NCI-H526 (cell line): ENCODE data around the gene PPP6R3.
A peak's percentile ranks its signal among the peaks of the same experiment; 100 is the strongest.
"Not testable (repeated sequence)": the region's sequence is repeated elsewhere in the genome, so short reads cannot be mapped to it uniquely, and the experiment has no call there.

Experiments
- DNase-seq, 2 experiments: peaks; one replicate each; lab custom pipeline; 2025; lab: John Stamatoyannopoulos, UW

Gene PPP6R3

DNA sequence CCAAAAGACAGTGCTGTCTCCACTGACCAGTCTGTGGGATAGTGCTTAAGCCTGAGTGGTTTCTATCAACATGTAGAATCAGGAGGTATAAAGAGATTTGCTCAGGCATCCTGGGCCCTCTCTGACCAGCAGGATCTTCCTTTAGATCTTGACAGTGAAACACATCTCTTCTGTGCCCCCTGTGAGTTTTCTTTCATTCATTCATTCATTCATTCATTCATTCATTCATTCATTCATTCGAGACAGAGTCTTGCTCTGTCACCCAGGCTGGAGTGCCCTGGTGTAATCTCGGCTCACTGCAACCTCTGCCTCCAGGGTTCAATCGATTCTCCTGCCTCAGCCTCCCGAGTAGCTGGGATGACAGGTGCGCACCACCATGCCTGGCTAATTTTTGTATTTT lies 26.4 kb upstream of the PPP6R3 start:
- DNase-seq: not testable (repeated sequence)

GRCh38 chr11:68436162-68436888 lies 24.2 kb upstream of the PPP6R3 start:
- DNase-seq: no peak

GRCh38 chr11:68436985-68437926 lies 23.3 kb upstream of the PPP6R3 start:
- no peak for DNase-seq

DNA sequence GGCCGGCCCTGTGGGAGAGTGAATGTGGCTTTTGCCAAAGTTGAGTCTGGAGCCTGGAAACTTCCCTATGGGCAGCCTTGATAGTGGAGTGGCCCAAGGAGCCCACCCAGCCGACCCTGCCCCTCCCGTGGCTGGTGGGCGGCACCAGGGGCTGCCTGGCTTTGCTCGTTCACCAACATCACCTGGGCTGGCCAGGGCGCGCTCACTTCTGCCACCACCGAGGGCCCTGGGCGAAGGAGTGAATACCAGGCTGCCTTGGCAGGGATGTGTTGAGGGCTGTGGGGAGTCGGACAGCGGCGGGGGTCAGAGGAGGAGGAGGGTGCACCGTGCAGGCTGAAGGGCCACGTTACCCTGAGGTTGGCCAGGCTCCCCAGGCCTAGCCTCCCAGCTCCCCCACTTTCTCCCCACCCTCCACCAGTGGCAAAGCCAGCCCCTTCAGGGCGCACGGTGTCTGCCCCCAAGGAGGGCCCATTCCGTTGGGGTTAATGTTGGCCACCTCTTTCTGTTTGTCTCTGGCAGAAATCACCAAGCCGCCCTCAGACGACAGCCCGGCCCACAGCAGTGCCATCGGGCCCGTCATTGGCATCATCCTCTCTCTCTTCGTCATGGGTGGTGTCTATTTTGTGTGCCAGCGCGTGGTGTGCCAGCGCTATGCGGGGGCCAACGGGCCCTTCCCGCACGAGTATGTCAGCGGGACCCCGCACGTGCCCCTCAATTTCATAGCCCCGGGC lies 22.5 kb upstream of the PPP6R3 start:
- DNase-seq: no peak

DNA sequence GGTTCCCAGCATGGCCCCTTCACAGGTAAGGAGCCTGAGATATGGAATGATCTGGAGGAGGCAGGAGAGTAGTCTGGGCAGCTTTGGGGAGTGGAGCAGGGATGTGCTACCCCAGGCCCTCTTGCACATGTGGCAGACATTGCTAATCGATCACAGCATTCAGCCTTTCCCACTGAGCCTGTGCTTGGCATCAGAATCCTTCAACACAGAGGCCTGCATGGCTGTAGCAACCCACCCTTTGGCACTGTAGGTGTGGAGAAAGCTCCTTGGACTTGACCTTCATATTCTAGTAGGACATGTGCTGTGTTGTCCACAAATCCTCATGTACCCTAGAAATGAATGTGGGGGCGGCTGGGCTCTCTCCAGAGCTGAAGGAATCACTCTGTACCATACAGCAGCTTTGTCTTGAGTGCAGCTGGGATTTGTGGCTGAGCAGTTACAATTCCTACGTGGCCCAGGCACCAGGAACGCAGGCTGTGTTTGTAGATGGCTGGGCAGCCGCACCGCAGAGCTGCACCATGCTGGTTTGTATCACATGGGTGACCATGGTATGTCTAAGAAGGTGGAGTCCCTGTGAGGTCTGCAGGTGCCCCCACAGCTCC lies 21.8 kb upstream of the PPP6R3 start:
- DNase-seq: no peak

DNA sequence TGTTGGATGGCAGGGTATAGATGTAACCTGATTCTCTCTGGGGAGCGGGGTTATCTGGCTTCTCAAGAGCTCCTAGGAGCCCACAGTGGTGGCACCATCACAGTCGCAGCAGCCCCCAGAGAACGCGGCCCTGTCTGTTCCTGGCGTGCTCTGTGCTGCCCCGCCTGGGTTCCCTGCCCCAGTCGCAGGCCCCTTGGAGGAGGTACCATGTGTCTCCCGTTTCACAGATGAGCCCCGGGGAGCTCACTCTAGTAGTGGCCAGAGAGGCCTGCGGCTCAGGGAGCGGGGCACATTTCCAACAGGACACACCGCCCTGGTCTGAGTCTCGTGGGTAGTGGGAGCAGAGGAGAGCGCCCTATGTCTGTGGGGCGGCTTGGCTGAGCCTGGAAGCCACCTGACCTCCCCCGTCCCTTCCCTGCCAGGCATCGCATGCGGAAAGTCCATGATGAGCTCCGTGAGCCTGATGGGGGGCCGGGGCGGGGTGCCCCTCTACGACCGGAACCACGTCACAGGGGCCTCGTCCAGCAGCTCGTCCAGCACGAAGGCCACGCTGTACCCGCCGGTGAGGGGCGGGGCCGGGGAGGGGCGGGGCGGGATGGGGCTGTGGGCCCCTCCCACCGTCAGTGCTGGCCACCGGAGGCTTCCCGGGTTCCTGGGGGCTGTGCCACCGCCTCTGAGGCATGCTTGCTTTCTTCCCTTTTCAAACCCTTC lies 21.0 kb upstream of the PPP6R3 start:
- DNase-seq: no peak

GRCh38 chr11:68440224-68440623 lies 20.3 kb upstream of the PPP6R3 start:
- no peak for DNase-seq

DNA sequence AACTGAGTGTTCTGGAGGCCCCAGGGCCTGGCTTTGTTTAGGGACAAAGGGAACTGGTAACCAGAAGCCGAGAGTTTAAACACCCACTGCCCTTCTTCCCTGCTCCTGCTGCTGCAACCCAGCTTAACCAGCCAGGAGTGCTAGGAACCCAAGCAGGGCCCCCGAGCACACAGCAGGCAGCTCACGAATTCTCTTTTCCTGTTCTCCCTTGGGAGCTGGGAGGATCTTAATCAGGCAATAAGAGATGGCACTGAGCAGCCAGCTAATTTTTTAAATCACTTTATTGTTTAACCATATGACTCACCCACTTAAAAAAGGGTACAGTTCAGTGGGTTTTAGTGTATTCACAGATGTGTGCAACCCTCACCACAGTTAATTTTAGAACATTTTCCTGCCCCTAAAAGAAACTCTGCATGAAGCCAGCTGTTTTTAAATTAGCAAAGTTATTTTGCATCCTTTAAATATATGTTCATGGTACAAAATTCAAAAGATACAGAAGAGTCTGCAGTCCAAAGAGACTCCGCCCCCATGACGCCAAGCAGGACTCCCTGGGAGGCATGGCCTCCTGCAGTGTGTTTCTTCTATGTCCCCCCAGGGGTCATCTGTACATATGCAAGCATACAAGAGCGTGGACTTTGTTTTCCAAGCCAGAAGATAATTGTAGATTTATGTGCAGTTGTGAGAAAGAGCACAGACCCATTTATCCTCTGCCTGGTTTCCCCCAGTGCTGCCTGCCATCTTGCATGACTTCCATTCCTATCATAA lies 18.9 kb upstream of the PPP6R3 start:
- peak; percentile 19 to 22 for DNase-seq

DNA sequence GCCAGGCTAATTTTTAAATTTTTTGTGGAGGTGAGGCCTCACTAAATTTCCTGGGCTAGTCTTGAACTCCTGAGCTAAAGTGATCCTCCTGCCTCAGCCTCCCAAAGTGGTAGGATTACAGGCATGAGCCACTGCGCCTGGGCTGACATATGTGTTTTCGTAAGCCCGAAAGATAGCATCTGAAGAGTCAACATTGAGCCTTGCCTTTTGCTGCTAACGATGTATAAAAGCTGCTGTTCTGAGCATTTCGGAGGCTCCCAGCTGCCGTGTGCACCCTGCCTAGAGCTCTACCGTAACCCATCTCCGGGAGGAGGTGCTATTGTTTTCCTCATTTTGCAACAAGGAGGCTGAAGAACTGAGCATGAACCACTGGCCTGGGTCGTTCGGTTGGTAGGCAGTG lies 18.1 kb upstream of the PPP6R3 start:
- DNase-seq: no peak

DNA sequence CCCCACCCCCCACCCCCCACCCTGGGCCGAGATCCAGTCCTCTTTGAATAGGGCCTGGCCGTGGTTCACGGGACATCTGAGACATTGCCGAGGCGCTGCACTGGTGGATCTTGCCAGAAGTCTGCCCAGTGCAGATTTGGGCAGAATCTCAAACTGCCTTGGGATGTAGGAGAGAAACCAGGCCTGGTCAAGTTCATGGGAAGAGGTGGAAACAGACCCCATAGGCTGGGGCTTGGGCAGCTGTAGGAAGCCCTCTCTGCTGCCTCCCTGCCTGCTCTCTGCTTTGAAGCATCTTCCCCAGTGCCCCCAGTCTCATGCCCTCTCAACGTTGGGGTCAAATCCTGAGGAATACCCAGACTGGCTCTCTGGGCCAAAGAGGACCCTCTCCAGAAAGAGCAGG lies 16.0 kb upstream of the PPP6R3 start:
- no peak for DNase-seq

DNA sequence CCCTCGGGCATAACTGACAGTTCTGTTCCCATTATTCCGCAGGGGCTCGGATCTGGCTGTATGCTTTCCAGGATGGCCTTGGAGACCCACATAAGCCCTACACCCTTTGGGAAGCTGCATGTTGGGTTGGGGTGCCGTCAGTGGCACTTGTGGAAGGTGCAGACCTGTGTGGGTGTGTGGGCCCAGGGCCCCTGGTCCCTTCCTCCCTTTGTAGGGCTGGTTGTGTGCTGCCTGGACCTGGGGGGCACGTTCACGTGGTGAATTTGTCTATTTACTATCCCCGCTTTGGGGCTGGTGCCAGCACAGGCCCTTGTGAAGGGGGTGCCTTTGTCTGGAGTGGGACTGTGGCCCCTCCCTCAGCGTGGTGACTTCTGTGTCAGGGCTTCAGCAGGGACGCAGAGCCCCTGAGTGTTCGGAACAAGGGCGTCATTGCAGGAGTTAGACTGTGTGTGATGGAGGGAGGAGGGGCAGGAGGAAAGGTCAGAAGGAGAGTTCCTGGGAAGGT lies 15.0 kb upstream of the PPP6R3 start:
- no peak for DNase-seq

- no peak for DNase-seq
These were observed 14.4 kb upstream of the PPP6R3 start for GRCh38 chr11:68446046-68446725.

DNA sequence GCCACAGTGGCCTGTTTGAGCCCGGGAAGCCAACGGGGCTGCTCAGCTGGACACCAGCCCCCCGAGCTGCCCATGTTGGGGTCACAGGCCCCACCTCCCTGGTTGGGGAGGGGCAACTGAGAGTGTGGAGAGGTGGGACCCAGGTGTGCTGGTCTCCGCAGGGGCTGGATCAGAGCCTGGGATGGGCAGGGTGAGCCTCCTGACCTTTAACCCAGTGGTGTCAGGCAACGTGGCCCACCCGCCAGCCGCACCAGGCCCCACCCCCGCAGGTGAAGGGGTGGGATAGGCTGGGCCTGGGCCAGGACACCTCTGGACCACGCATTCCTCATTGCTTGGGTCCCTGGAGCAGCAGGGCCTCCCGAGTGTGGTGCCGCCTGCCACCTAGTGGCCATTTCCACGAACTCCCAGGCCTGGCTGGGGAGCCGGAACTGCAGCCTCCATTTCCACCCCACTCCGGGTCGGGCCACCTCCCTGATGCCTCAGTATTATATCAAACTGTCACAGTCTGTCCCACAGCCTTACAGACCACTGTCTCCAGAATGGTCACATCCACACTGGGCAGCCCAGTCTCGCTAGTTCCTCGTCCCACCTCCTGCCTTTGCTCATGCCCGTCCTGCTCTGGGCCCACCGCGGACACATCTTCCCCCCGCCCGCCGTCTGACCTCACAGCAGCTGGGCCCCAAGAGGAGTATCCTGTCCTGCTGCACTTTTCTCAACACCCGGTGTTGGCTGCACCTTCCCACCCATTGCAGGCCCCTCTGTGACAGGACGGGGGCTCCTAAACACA lies 13.3 kb upstream of the PPP6R3 start:
- DNase-seq: peak; percentile 30 to 84

- not testable (repeated sequence) for DNase-seq
These were observed 12.6 kb upstream of the PPP6R3 start for GRCh38 chr11:68447914-68448313.

DNA sequence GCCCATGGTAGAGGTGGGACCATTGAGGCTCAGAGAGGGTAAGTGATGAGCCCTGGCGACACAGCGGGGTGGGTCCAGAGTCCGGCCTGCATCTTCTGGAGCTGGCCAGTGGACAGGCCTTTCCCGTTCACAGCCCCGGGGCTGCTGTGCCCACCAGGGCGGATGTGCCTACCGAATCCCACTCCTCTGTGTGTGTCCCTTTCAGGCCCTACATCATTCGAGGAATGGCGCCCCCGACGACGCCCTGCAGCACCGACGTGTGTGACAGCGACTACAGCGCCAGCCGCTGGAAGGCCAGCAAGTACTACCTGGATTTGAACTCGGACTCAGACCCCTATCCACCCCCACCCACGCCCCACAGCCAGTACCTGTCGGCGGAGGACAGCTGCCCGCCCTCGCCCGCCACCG lies 11.9 kb upstream of the PPP6R3 start:
- no peak for DNase-seq

DNA sequence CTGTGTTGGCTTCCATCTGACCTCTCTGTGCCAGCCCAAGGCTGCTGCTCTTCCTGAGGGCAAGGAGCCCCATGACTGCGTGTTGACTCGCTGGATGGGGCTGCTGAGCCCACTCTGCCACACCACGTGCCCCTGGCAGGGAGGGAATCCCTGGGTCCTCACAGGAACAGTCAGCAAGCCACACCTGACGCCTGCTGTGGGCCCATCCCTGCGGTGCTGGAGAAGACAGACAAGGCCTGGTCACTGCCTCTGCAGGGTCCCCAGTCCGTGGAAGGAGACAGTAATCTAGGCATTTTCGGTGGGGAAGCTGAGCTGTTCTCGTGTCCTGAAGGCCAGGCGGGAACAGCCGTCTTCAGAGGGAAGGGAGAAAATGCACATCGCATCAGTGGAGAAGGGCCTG lies 10.6 kb upstream of the PPP6R3 start:
- no peak for DNase-seq

DNA sequence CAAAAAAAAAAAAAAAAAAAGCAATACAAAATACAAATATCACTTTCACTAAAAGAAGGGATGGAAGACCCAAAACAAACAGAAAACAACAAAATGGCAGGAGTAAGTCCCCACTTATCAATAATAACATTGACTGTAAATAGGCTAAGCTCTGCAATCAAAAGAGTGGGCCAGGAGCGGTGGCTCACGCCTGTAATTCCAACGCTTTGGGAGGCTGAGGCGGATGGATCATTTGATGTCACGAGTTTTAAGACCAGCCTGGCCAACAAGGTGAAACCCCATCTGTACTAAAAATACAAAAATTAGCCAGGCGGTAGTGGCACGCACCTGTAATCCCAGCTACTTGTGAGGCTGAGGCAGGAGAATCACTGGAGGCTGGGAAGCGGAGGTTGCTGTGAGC lies 9.8 kb upstream of the PPP6R3 start:
- DNase-seq: no peak

DNA sequence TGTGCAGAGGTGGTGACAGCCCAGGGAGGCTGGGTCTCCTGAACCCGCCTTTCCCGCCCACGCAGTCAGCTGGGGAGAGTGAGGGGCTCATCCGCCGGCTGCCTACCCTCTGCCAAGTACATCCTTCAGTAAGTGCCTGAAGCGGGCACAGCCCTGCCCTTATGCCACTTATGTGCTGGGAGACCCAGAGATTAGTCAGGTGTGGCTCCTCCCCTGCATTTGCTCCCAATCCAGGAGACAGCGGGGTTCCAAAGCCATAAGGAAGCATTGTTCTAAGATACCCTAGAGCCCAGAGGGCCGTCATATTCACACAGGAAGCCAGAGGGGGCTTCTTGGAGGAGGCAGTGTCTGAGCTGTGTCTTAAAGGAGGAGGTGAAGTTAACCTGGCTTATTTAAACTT lies 5.8 kb upstream of the PPP6R3 start:
- DNase-seq: peak in 1 of 2 experiments; percentile 30

DNA sequence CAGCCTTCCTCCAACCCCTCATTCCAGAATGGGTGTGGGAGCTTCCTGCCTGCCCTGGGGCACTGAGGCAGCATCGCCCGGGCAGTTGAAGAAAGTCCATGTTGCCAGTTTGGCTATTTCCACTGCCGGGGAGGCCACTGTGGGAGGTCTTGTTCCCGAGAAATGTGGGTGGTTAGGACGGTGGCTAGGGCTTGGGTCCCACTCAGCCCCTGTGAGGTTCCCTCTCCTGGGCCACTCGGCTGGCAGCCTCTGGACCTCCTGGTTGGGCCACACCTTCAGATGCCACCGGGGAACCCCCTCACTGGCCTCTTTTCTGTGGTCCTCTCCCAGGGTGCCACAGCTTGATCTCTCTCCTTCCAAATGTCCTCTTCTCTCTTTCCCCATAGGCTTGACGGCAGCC lies 5.1 kb upstream of the PPP6R3 start:
- DNase-seq: no peak
